HepG2 (cell line): ENCODE results near the gene RBMS2. TPM values are rescaled to one million over a fixed set of nuclear protein-coding genes. Genes with fewer than 3 reads are reported as not detected.

ENCODE experiments used
- ATAC-seq: fragments of 200-7000 bp; cut with Tn5 transposase; 3 replicates; pipeline ENCODE4 v1.9.1; 2020; ENCODE audit warnings: mild to moderate bottlenecking, moderate library complexity
- BruUV-seq: library from RNA; stranded (reverse); fragments of 400-500 nt; replicated peaks from 2 replicates; lab custom pipeline; 2021; lab: Mats Ljungman, UMichigan
- CTCF ChIA-PET: fragments of 300-600 bp; formaldehyde crosslinking; extraction: SDS; loops from one replicate; lab custom pipeline; 2021; ENCODE audit warnings: low total read pairs, inconsistent platforms, low intra/inter-chr PET ratio; lab: Yijun Ruan, JAX
- POLR2A ChIA-PET: fragments of 350-600 bp; sonication (Branson Sonifier 250); formaldehyde crosslinking; loops from one replicate; lab custom pipeline; 2020; ENCODE audit warnings: antibody characterized with exemption, inconsistent platforms; lab: Yijun Ruan, JAX
- DNase-seq: peaks from one replicate; pipeline ENCODE4 v3.0.0-alpha.2; 2015; ENCODE audit warnings: low spot score
- FAIRE-seq: peaks from 3 replicates; lab custom pipeline; 2011; peaks lifted over from hg19 to GRCh38; lab: Jason Lieb, UNC
- H2AFZ ChIP-seq: one replicate; pipeline ENCODE4 v1.6.1; 2011; ENCODE audit warnings: low read length, inconsistent platforms
- H3K27ac ChIP-seq: fragments of 300-600 bp; 3 replicates; pipeline ENCODE4 v1.8.0; 2011; ENCODE audit warnings: mixed run types, mild to moderate bottlenecking, mixed read lengths, low read length, inconsistent platforms; ENCODE audit not compliant: insufficient read depth; ENCODE audit errors: extremely low read length
- H3K27me3 ChIP-seq, 2 experiments: fragments of 200-600 bp in 1 of 2; 2 replicates in 1 of 2; 3 replicates in 1 of 2; pipeline versions ENCODE4 v1.6.0 to v1.8.0; 2011; ENCODE audit warnings: low read length in 2 of 2, mild to moderate bottlenecking in 2 of 2, moderate library complexity in 2 of 2, inconsistent platforms in 1 of 2; ENCODE audit not compliant: insufficient read depth in 2 of 2, control insufficient read depth in 1 of 2
- H3K36me3 ChIP-seq, 2 experiments: fragments of 200-600 bp in 1 of 2; replicated peaks in 1 of 2; 2 replicates in 1 of 2; 3 replicates in 1 of 2; pipeline versions ENCODE4 v1.5.1 to v1.8.0; 2011; ENCODE audit warnings: low read length in 2 of 2, inconsistent platforms in 1 of 2; ENCODE audit not compliant: insufficient read depth in 2 of 2, control insufficient read depth in 1 of 2
- H3K4me1 ChIP-seq: 2 replicates; pipeline ENCODE4 v1.5.1; 2012; ENCODE audit warnings: low read length, inconsistent platforms; ENCODE audit not compliant: insufficient read depth
- H3K4me2 ChIP-seq: 2 replicates; pipeline ENCODE4 v1.6.0; 2011; ENCODE audit warnings: low read depth, low read length, inconsistent platforms
- H3K4me3 ChIP-seq, 3 experiments: fragments of 200-600 bp in 1 of 3; sonication (generic), shearing (Covaris generic) in 1 of 3; replicated peaks in 1 of 3; 2 replicates each; pipeline ENCODE4 v1.5.1; 2011 to 2016; ENCODE audit warnings: low read length in 3 of 3, inconsistent platforms in 2 of 3, low read depth in 2 of 3, mild to moderate bottlenecking in 2 of 3, control low read depth in 1 of 3, mixed read lengths in 1 of 3; ENCODE audit not compliant: insufficient read depth in 1 of 3
- H3K79me2 ChIP-seq: one replicate; pipeline ENCODE4 v1.6.1; 2011; ENCODE audit warnings: low read length, inconsistent platforms; ENCODE audit not compliant: insufficient read depth
- H3K9ac ChIP-seq: 2 replicates; pipeline ENCODE4 v1.6.0; 2011; ENCODE audit warnings: mild to moderate bottlenecking, low read depth, low read length, inconsistent platforms; ENCODE audit not compliant: insufficient read depth
- H3K9me3 ChIP-seq: 2 replicates; pipeline ENCODE4 v1.5.1; 2012; ENCODE audit warnings: mild to moderate bottlenecking, low read length
- H4K20me1 ChIP-seq: 2 replicates; pipeline ENCODE4 v1.6.0; 2011; ENCODE audit warnings: inconsistent platforms, mild to moderate bottlenecking, low read length, moderate library complexity; ENCODE audit not compliant: insufficient read depth
- CBX5 ChIP-seq: sonication (generic); formaldehyde crosslinking; IDR thresholded peaks from 2 replicates; pipeline ENCODE4 v1.4.0; 2020; ENCODE audit warnings: missing genetic modification reagents, borderline replicate concordance
- ELF4 ChIP-seq: sonication (generic); formaldehyde crosslinking; IDR thresholded peaks from 2 replicates; pipeline ENCODE4 v1.5.0; 2020; ENCODE audit warnings: missing genetic modification reagents, mild to moderate bottlenecking, moderate library complexity, borderline replicate concordance
- HMGA1 ChIP-seq: sonication (generic); formaldehyde crosslinking; conservative IDR thresholded peaks from 2 replicates; pipeline ENCODE4 v1.4.0; 2020; ENCODE audit warnings: missing genetic modification reagents
- HNRNPH1 ChIP-seq: fragments of 200-400 bp; formaldehyde crosslinking; optimal IDR thresholded peaks from 2 replicates; pipeline ENCODE3; 2017; ENCODE audit warnings: mild to moderate bottlenecking, low read depth, low read length
- PAF1 ChIP-seq: IDR thresholded peaks from 2 replicates; pipeline ENCODE4 v1.6.1; 2016; ENCODE audit warnings: missing genetic modification reagents, missing compliant biosample characterization
- PITX1 ChIP-seq: sonication (generic); formaldehyde crosslinking; IDR thresholded peaks from 2 replicates; pipeline ENCODE4 v1.5.1; 2020; ENCODE audit warnings: mild to moderate bottlenecking, missing genetic modification reagents
- RAD21 ChIP-seq: fragments of 450-650 bp; formaldehyde crosslinking; IDR thresholded peaks from 2 replicates; pipeline ENCODE4 v1.5.0; 2020; ENCODE audit warnings: mild to moderate bottlenecking
- STAT5B ChIP-seq: sonication (generic); formaldehyde crosslinking; IDR thresholded peaks from 2 replicates; pipeline ENCODE4 v1.4.0; 2020; ENCODE audit warnings: missing genetic modification reagents
- TIGD3 ChIP-seq: sonication (generic); formaldehyde crosslinking; IDR thresholded peaks from 2 replicates; pipeline ENCODE4 v1.5.1; 2020; ENCODE audit warnings: mild to moderate bottlenecking, missing genetic modification reagents, borderline replicate concordance
- ZNF225 ChIP-seq: sonication (generic); formaldehyde crosslinking; IDR thresholded peaks from 2 replicates; pipeline ENCODE4 v1.4.0; 2020; ENCODE audit warnings: mild to moderate bottlenecking, missing genetic modification reagents
- ZNF3 ChIP-seq: IDR thresholded peaks from 2 replicates; pipeline ENCODE4 v1.7.0; 2017; ENCODE audit warnings: inconsistent platforms
- ZNF33A ChIP-seq: sonication (generic); formaldehyde crosslinking; IDR thresholded peaks from 2 replicates; pipeline ENCODE4 v1.5.1; 2020; ENCODE audit warnings: missing genetic modification reagents, mild to moderate bottlenecking, moderate library complexity, borderline replicate concordance
- ZNF574 ChIP-seq: sonication (generic); formaldehyde crosslinking; IDR thresholded peaks from 2 replicates; pipeline ENCODE4 v1.4.0; 2020; ENCODE audit warnings: missing genetic modification reagents
- ZNF619 ChIP-seq: sonication (generic); formaldehyde crosslinking; IDR thresholded peaks from 2 replicates; pipeline ENCODE4 v1.4.0; 2020; ENCODE audit warnings: mild to moderate bottlenecking, missing genetic modification reagents
- ZNF660 ChIP-seq: sonication (generic); formaldehyde crosslinking; IDR thresholded peaks from 2 replicates; pipeline ENCODE4 v1.5.1; 2020; ENCODE audit warnings: mild to moderate bottlenecking, low read depth, missing genetic modification reagents, borderline replicate concordance
- WGBS: methylation state at CpG from one replicate; pipeline ENCODE4 v1.1.6; 2017; ENCODE audit warnings: low lambda C conversion rate; 5-methylcytosine and 5-hydroxymethylcytosine counted together
- in situ Hi-C: cut with HindIII; loops from 2 replicates; pipeline ENCODE4 v1.10.0; 2017; ENCODE audit warnings: low pct_unique_long_range_greater_than_20kb; ENCODE audit not compliant: extremely low pct_ligation_motif_present
- intact Hi-C: fragments of 100-400 bp; cut with micrococcal nuclease; formaldehyde crosslinking; loops from one replicate; pipeline ENCODE4 v1.10.0; 2022; ENCODE audit not compliant: unreplicated experiment
- polyA plus RNA-seq, 8 experiments: library from polyadenylated mRNA; depleted of rRNA in 3 of 8; stranded (reverse) in 7 of 8; unstranded in 1 of 8; fragments of >200 nt; fragmentation: Illumina TruSeq in 4 of 8; extraction: Trizol in 4 of 8; gene quantifications; 2 replicates each; pipeline versions ENCODE4 v1.2.1 to v1.2.3, GENCODE V29; 2011 to 2016; ENCODE audit warnings: low read depth in 4 of 8, missing spikeins in 1 of 8, mixed read lengths in 1 of 8; ENCODE audit not compliant: insufficient read depth in 1 of 8
- total RNA-seq, 5 experiments: library from RNA; depleted of rRNA; stranded (reverse); fragments of >200 nt; fragmentation: Illumina TruSeq; extraction: Trizol; gene quantifications; 2 replicates each; pipeline ENCODE4 v1.2.3, GENCODE V29; 2016; ENCODE audit warnings: low read depth in 1 of 5
- TF ChIP-seq, protein P1 (sequence below): sonication (generic); formaldehyde crosslinking; IDR thresholded peaks from 2 replicates; pipeline ENCODE4 v1.4.0; 2020; ENCODE audit warnings: mild to moderate bottlenecking, missing genetic modification reagents
- TF ChIP-seq, protein P2 (sequence below), 2 experiments: IDR thresholded peaks; 2 replicates each; pipeline ENCODE4 v1.6.1; 2011 to 2012; ENCODE audit warnings: low read length in 2 of 2, borderline replicate concordance in 1 of 2, low read depth in 1 of 2, mild to moderate bottlenecking in 1 of 2, moderate library complexity in 1 of 2

Gene RBMS2
- total and polyA plus RNA-seq, 2 of the 13 experiments (the other 11 are each of a cell fraction or from before 2014, with no cell fraction given) = 0.53 to 7.4 TPM

DNA sequence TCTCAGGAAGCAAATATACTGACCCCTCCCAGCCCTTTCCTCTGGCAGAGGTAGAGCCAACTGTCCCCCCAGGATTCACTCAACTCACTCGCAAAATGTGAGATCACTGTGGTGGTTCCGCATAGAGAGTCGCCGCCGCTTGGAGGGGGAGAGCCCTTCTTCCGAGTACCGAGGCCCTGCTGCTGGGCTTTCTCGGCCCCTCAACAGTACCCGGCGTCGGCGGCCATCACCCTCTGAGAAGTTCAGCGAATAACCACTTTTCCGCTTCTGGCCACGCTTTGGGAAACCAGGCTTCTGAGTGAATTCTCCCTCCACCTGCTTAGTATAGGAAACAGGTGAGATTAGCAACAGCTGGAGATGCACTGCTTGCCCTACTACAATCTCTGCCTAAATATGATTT, 77.4 kb downstream of the RBMS2 start (continued):
- TF ChIP-seq ZNF574 (CRISPR knock-in tag) (no peak), RAD21 (CRISPR knock-in tag) (no peak), TIGD3 (CRISPR knock-in tag) (no peak), CBX5 (CRISPR knock-in tag) (no peak), ZNF660 (CRISPR knock-in tag) (no peak), HMGA1 (CRISPR knock-in tag) (no peak), ZNF33A (CRISPR knock-in tag) (no peak), PAF1 (CRISPR knock-in tag) (no peak), ZNF619 (CRISPR knock-in tag) (no peak)

GRCh38 chr12:56599797-56600196, 78.2 kb downstream of the RBMS2 start:
- FAIRE-seq (no peak), ATAC-seq (no peak), DNase-seq (no peak)
- H3K4me1 ChIP-seq = no peaks in the 10 kb centered on the region
- no peak overlapping the region for H3K4me2 ChIP-seq
- BruUV-seq = no TSS peak
- intact Hi-C loops (no loop called here), in situ Hi-C loops (no loop called here)
- ChIA-PET CTCF (no interaction called here), POLR2A (no interaction called here)
- 98% methylated on average over 10 of the region's 10 CpGs for WGBS
- TF ChIP-seq HNRNPH1 (no peak), ZNF3 (CRISPR knock-in tag) (no peak), STAT5B (CRISPR knock-in tag) (no peak), ZNF225 (CRISPR knock-in tag) (no peak), PITX1 (CRISPR knock-in tag) (no peak), ELF4 (CRISPR knock-in tag) (no peak)
- TF ChIP-seq, protein P1, sequence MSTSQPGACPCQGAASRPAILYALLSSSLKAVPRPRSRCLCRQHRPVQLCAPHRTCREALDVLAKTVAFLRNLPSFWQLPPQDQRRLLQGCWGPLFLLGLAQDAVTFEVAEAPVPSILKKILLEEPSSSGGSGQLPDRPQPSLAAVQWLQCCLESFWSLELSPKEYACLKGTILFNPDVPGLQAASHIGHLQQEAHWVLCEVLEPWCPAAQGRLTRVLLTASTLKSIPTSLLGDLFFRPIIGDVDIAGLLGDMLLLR (CRISPR knock-in tag) = no peak
- TF ChIP-seq, protein P2, sequence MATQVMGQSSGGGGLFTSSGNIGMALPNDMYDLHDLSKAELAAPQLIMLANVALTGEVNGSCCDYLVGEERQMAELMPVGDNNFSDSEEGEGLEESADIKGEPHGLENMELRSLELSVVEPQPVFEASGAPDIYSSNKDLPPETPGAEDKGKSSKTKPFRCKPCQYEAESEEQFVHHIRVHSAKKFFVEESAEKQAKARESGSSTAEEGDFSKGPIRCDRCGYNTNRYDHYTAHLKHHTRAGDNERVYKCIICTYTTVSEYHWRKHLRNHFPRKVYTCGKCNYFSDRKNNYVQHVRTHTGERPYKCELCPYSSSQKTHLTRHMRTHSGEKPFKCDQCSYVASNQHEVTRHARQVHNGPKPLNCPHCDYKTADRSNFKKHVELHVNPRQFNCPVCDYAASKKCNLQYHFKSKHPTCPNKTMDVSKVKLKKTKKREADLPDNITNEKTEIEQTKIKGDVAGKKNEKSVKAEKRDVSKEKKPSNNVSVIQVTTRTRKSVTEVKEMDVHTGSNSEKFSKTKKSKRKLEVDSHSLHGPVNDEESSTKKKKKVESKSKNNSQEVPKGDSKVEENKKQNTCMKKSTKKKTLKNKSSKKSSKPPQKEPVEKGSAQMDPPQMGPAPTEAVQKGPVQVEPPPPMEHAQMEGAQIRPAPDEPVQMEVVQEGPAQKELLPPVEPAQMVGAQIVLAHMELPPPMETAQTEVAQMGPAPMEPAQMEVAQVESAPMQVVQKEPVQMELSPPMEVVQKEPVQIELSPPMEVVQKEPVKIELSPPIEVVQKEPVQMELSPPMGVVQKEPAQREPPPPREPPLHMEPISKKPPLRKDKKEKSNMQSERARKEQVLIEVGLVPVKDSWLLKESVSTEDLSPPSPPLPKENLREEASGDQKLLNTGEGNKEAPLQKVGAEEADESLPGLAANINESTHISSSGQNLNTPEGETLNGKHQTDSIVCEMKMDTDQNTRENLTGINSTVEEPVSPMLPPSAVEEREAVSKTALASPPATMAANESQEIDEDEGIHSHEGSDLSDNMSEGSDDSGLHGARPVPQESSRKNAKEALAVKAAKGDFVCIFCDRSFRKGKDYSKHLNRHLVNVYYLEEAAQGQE (IDR thresholded peaks at IDR 0.05; ENCODE audit: borderline replicate concordance in 1 of 2, low read depth in 1 of 2, low read length in 2 of 2) = no peak
- no peak overlapping the region for H2AFZ ChIP-seq
- H3K27ac ChIP-seq = no peak overlapping the region
- no peaks in the 10 kb centered on the region for H4K20me1 ChIP-seq
- H3K9me3 ChIP-seq = no peaks in the 10 kb centered on the region
- no peak overlapping the region for H3K9ac ChIP-seq
- H3K27me3 ChIP-seq = no peaks in the 10 kb centered on the region
- H3K4me3 ChIP-seq = no peak overlapping the region
- peaks cover 43 to 75% of the 10 kb centered on the region in 2 experiments for H3K36me3 ChIP-seq
- no peaks in the 10 kb centered on the region for H3K79me2 ChIP-seq
